Measurements from ENCODE around the gene GPC5. TPM values are rescaled to one million over a fixed set of nuclear protein-coding genes. Genes with fewer than 3 reads are reported as not detected.
"Not testable (repeated sequence)": the region's sequence is repeated elsewhere in the genome, so short reads cannot be mapped to it uniquely, and the experiment has no call there.

Gene GPC5
- total and polyA plus RNA-seq, 9 donors = 0.10 to 1.5 (median 0.38) TPM

DNA sequence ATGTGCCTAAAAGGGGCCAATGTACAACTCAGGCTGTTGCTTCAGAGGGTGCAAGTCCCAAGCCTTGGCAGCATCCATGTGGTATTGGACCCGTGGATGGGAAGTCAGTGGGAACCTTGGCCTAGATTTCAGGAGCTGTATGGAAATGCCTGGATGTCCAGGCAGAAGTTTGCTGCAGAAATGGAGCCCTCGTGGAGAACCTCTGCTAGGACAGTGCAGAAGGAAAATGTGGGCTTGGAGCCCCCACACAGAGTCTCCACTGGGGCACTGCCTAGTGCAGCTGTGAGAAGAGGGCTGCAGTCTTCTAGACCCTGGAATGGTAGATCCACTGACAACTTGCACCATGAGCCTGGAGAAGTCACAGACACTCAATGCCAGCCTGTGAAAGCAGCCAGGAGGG, 28.5 kb downstream of the GPC5 start:
- Histone ChIP-seq H3K4me3 (no peak overlapping the region), H3K36me3 (no peaks in the 10 kb centered on the region), H3K27me3 (no peaks in the 10 kb centered on the region), H3K9me3 (no peaks in the 10 kb centered on the region), H3K27ac (no peak overlapping the region), H3K4me1 (ENCODE audit: insufficient read depth) (no peaks in the 10 kb centered on the region)
- TF ChIP-seq, protein P1, sequence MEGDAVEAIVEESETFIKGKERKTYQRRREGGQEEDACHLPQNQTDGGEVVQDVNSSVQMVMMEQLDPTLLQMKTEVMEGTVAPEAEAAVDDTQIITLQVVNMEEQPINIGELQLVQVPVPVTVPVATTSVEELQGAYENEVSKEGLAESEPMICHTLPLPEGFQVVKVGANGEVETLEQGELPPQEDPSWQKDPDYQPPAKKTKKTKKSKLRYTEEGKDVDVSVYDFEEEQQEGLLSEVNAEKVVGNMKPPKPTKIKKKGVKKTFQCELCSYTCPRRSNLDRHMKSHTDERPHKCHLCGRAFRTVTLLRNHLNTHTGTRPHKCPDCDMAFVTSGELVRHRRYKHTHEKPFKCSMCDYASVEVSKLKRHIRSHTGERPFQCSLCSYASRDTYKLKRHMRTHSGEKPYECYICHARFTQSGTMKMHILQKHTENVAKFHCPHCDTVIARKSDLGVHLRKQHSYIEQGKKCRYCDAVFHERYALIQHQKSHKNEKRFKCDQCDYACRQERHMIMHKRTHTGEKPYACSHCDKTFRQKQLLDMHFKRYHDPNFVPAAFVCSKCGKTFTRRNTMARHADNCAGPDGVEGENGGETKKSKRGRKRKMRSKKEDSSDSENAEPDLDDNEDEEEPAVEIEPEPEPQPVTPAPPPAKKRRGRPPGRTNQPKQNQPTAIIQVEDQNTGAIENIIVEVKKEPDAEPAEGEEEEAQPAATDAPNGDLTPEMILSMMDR (IDR thresholded peaks at IDR 0.05) = no peak
- TF ChIP-seq POLR2A (IDR thresholded peaks at IDR 0.05) = no peak
- TF ChIP-seq EP300 (IDR thresholded peaks at IDR 0.05) = no peak
- WGBS, 3 donors = 56 to 72% (median 60%) methylated on average over 2 of the region's 2 CpGs
- intact Hi-C loops (cut with DNase I) = no loop called here
- DNase-seq = no peak

DNA sequence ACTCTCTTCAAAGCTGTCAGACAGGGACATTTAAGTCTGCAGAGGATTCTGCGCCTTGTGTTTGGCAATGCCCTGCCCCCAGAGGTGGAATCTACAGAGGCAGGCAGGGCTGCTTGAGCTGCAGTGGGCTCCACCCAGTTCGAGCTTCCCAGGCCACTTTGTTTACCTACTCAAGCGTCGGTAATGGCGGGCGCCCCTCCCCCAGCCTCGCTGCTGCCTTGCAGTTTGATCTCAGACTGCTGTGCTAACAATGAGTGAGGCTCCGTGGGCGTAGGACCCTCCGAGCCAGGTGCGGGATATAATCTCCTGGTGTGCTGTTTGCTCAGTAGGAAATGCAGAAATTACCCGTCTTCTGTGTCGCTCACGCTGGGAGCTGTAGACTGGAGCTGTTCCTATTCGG, 40.3 kb downstream of the GPC5 start:
- intact Hi-C loops (cut with DNase I); H3K4me1 ChIP-seq (ENCODE audit: insufficient read depth); H3K36me3 ChIP-seq; H3K4me3 ChIP-seq; H3K27ac ChIP-seq; DNase-seq; H3K9me3 ChIP-seq; H3K27me3 ChIP-seq: not testable (repeated sequence)
- 84 to 90% (median 88%) methylated on average over 15 of the region's 15 CpGs for WGBS, 3 donors

DNA sequence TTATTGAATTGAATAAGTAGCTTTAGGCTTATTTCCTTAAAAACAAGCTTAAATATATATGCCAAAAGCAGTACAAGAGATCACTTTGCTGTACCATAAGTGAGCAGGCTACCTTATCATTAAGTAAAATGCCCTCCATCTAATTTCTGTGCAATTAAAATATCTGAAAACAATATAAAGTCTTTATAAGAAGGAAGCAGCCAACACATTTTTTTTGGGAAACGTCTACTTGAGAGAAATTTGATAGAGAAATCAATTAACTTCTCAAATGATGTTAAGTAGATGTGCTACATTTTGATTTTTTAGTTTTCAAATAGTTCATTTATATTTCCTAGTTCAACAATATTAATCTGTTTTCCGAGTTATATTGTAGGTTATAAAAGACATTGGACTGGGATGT, 52.5 kb downstream of the GPC5 start:
- Histone ChIP-seq H3K4me1 (ENCODE audit: insufficient read depth) (no peaks in the 10 kb centered on the region), H3K36me3 (no peaks in the 10 kb centered on the region), H3K9me3 (no peaks in the 10 kb centered on the region), H3K4me3 (no peak overlapping the region), H3K27me3 (peaks cover 5% of the 10 kb centered on the region), H3K27ac (no peak overlapping the region)
- 73 to 76% (median 73%) methylated on average over 2 of the region's 2 CpGs for WGBS, 3 donors
- TF ChIP-seq POLR2A (IDR thresholded peaks at IDR 0.05) (no peak), EP300 (IDR thresholded peaks at IDR 0.05) (no peak)
- TF ChIP-seq, protein P1 (IDR thresholded peaks at IDR 0.05) = no peak
- intact Hi-C loops (cut with DNase I) = no loop called here
- DNase-seq = no peak

DNA sequence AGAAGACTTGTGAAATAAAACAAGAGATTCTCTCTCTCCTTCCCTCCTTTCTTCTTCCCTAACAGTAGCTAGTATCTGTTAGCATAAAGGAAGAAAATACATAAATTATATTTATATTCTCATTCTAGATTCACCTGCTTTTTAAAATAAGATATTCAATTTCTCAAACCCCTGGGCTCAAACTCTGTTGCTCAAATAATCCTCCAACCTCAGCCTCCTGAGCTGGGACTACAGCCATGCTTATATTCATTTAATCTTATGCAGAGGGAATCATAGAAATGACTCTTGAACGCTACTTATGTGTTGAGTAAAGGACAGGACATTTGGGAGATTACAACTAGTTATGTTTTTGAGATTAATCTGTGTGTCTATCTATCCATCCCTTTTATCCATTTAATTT, 56.2 kb downstream of the GPC5 start:
- Histone ChIP-seq H3K9me3 (no peaks in the 10 kb centered on the region), H3K4me1 (ENCODE audit: insufficient read depth) (no peaks in the 10 kb centered on the region), H3K4me3 (no peak overlapping the region), H3K27me3 (peaks cover 5% of the 10 kb centered on the region), H3K27ac (no peak overlapping the region), H3K36me3 (no peaks in the 10 kb centered on the region)
- no peak for TF ChIP-seq EP300 (IDR thresholded peaks at IDR 0.05)
- TF ChIP-seq, protein P1 (IDR thresholded peaks at IDR 0.05) = no peak
- no peak for TF ChIP-seq POLR2A (IDR thresholded peaks at IDR 0.05)
- no peak for DNase-seq
- intact Hi-C loops (cut with DNase I) = no loop called here
- WGBS, 3 donors = 53 to 77% (median 67%) methylated on average over 1 of the region's 1 CpG

DNA sequence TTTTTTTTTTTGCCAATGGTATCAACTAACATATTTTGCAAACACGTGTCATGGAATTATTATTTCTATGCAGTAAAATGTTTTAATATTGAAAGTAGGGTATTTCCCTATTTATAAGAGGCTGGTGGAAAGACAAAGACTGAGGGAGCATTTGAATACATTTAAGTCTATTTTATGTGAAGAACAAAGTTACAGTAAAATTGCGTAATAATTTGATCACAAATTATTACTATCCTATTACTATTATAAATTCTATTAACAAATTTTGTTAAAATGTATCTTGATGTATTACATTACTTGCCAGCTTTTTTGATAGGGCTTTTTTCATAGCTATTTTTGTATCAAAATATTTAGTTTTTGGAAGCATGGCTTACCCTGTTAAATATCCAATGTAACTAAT, 58.4 kb downstream of the GPC5 start:
- TF ChIP-seq EP300 (IDR thresholded peaks at IDR 0.05) (no peak), POLR2A (IDR thresholded peaks at IDR 0.05) (no peak)
- TF ChIP-seq, protein P1 (IDR thresholded peaks at IDR 0.05) = no peak
- no peak overlapping the region for H3K27ac ChIP-seq
- intact Hi-C loops (cut with DNase I) = no loop called here
- no peaks in the 10 kb centered on the region for H3K9me3 ChIP-seq
- no peaks in the 10 kb centered on the region for H3K36me3 ChIP-seq
- DNase-seq = no peak
- no peaks in the 10 kb centered on the region for H3K4me1 ChIP-seq (ENCODE audit: insufficient read depth)
- H3K27me3 ChIP-seq = no peaks in the 10 kb centered on the region
- no peak overlapping the region for H3K4me3 ChIP-seq
- WGBS, 3 donors = 75 to 88% (median 77%) methylated on average over 2 of the region's 2 CpGs

Data from ovary (tissue), 9 donors.